Neural progenitor cell (in vitro differentiated cells): ENCODE measurements around the gene TTC6.
A peak's percentile ranks its signal among the peaks of the same experiment; 100 is the strongest.

ENCODE experiments used
- EZH2 ChIP-seq: fragments of 200-600 bp; sonication (generic); IDR thresholded peaks from 2 replicates; pipeline ENCODE4 v1.6.1; 2017; ENCODE audit warnings: antibody characterized with exemption, mild to moderate bottlenecking, moderate library complexity
- TF ChIP-seq, protein P1 (sequence below): fragments of 200-600 bp; sonication (generic); IDR thresholded peaks from 2 replicates; pipeline ENCODE4 v1.5.1; 2017; ENCODE audit warnings: antibody characterized with exemption, mild to moderate bottlenecking

DNA sequence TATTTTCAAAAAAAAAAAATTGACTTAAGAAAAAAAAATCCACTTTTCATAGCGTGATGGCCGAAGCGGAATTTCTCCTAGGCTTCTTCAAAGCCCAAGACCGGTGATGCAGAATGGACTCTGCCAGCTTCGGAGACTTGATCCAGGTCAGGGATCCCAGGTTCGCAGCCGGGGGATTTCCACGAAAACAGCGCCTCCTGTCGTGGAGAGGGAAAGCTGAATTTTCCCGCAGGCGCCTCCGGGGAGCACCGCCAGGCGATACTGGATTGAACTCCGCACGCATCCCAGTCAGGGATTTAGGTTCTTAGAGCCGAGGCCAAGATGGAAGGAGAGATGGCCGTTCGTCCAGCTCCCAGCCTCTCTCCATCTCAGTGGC lies 2.1 kb downstream of the TTC6 start:
- TF ChIP-seq, protein P1, sequence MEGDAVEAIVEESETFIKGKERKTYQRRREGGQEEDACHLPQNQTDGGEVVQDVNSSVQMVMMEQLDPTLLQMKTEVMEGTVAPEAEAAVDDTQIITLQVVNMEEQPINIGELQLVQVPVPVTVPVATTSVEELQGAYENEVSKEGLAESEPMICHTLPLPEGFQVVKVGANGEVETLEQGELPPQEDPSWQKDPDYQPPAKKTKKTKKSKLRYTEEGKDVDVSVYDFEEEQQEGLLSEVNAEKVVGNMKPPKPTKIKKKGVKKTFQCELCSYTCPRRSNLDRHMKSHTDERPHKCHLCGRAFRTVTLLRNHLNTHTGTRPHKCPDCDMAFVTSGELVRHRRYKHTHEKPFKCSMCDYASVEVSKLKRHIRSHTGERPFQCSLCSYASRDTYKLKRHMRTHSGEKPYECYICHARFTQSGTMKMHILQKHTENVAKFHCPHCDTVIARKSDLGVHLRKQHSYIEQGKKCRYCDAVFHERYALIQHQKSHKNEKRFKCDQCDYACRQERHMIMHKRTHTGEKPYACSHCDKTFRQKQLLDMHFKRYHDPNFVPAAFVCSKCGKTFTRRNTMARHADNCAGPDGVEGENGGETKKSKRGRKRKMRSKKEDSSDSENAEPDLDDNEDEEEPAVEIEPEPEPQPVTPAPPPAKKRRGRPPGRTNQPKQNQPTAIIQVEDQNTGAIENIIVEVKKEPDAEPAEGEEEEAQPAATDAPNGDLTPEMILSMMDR: peak; percentile 68
- TF ChIP-seq EZH2: no peak
